PC-3 (cell line): ENCODE measurements around the gene RIPOR2.

Experiments used
- EZH2phosphoT487 ChIP-seq: fragments of 300-600 bp; sonication (generic); IDR thresholded peaks from 2 replicates; pipeline ENCODE4 v1.6.1; 2018; ENCODE audit warnings: mild to moderate bottlenecking, antibody characterized with exemption, low read length, borderline replicate concordance
- TF ChIP-seq, protein P1 (sequence below): fragments of 300-600 bp; sonication (generic); conservative IDR thresholded peaks from 2 replicates; pipeline ENCODE4 v1.5.1; 2017; ENCODE audit warnings: antibody characterized with exemption, low read depth, mild to moderate bottlenecking, low read length

DNA sequence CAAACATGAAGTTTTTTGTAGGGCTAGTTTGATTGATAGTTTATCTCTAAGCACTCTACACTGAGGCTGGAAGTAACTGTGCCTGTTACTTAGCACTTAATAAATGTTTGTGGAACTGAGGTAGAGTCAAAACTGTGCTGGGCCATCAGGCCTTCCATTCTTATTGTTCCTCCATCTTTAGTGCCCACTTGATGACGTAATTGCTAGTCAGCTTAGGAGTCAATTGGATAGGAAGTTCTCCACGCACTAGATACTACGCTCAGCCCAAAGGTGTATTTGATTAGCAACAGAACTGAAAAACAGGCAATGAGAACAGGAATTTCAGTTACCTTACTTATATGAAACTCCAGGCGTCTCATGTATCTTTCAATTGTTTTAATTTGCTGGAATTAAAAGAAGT, 67.0 kb downstream of the RIPOR2 start:
- TF ChIP-seq, protein P1, sequence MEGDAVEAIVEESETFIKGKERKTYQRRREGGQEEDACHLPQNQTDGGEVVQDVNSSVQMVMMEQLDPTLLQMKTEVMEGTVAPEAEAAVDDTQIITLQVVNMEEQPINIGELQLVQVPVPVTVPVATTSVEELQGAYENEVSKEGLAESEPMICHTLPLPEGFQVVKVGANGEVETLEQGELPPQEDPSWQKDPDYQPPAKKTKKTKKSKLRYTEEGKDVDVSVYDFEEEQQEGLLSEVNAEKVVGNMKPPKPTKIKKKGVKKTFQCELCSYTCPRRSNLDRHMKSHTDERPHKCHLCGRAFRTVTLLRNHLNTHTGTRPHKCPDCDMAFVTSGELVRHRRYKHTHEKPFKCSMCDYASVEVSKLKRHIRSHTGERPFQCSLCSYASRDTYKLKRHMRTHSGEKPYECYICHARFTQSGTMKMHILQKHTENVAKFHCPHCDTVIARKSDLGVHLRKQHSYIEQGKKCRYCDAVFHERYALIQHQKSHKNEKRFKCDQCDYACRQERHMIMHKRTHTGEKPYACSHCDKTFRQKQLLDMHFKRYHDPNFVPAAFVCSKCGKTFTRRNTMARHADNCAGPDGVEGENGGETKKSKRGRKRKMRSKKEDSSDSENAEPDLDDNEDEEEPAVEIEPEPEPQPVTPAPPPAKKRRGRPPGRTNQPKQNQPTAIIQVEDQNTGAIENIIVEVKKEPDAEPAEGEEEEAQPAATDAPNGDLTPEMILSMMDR = no peak
- TF ChIP-seq EZH2phosphoT487 = no peak
